HFFc6 (cell line): ENCODE results near the gene IMPACT. TPM values are rescaled to one million over a fixed set of nuclear protein-coding genes. Genes with fewer than 3 reads are reported as not detected.

ENCODE experiments used
- DNase-seq: peaks from one replicate; pipeline ENCODE4 v3.0.0-alpha.2; 2018
- H3K27ac Mint-ChIP-seq: 2 replicates; pipeline ENCODE4 v1.8.0; 2020; ENCODE audit warnings: mild to moderate bottlenecking, mixed read lengths
- H3K27me3 Mint-ChIP-seq: 2 replicates; pipeline ENCODE4 v1.8.0; 2021; ENCODE audit warnings: mild to moderate bottlenecking, moderate library complexity, mixed read lengths; ENCODE audit not compliant: insufficient read depth
- H3K36me3 Mint-ChIP-seq: 2 replicates; pipeline ENCODE4 v1.8.0; 2021; ENCODE audit warnings: low read depth, mixed read lengths
- H3K4me1 Mint-ChIP-seq: 2 replicates; pipeline ENCODE4 v1.8.0; 2020; ENCODE audit warnings: low read depth, mixed read lengths
- H3K4me3 Mint-ChIP-seq: 2 replicates; pipeline ENCODE4 v1.8.0; 2020; ENCODE audit warnings: mild to moderate bottlenecking, moderate library complexity, mixed read lengths
- H3K9me3 Mint-ChIP-seq: 2 replicates; pipeline ENCODE4 v1.8.0; 2020; ENCODE audit warnings: mild to moderate bottlenecking, mixed read lengths
- CTCF ChIP-seq: fragments of 200-600 bp; sonication (generic); IDR thresholded peaks from 2 replicates; pipeline ENCODE4 v1.5.0; 2021; ENCODE audit warnings: antibody characterized with exemption, mild to moderate bottlenecking
- total RNA-seq, 6 experiments: library from RNA; stranded (reverse); fragmentation: NEBNext Ultra II Directional; extraction: Animal tissue kit (Norgen Biotek cat#: 25700); gene quantifications; 2 replicates in 1 of 6; 3 replicates in 5 of 6; pipeline ENCODE4 v1.2.3, GENCODE V29; 2021

The IMPACT gene
- total RNA-seq, 6 experiments from 2014 or later = 37.5 to 49.6 (median 45.6) TPM

DNA sequence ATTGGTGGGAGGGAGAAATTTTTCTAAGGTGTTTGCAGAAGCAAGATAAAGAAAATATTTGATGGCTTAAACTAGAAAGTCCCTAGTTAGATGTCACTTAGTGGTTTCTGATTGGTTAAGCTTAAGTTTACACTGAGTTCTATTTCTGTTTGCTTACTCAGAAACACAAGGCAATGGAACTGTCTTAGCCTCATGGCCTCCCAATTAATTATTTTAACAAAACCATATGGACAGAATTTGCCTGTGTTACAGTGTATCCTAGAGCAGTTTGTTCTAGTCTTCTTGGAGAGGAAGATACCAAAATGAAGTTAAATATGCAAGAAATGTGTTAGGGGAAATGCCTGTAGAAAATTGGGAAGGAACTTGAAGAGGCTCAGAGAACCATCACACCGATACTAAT lies 4.6 kb upstream of the IMPACT start:
- H3K4me3 Mint-ChIP-seq = no peak overlapping the region
- H3K27ac Mint-ChIP-seq = no peak overlapping the region
- H3K36me3 Mint-ChIP-seq = peaks cover 10% of the 10 kb centered on the region
- H3K27me3 Mint-ChIP-seq = peaks cover 9% of the 10 kb centered on the region
- no peak for DNase-seq
- 0 out of 2 replicates have a peak, but pooled peaks cover 9% of the 10 kb centered on the region for H3K9me3 Mint-ChIP-seq
- TF ChIP-seq CTCF = no peak
- peaks cover 21% of the 10 kb centered on the region for H3K4me1 Mint-ChIP-seq

DNA sequence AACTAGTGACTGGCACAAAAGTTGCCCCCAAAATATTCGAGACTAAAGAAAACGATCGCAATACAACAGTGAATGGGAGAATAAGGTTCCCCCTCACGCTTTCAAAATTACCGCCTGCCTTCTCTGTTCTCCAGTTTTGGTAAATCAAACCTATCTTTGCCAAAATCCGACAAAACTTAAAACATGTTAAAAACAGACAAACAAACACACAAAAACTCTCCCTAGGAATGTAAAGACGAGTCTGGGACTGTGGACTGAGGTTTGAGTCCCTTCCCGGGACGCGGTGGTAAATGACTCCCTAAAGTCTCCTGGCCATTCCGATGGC lies 435 bp upstream of the IMPACT start:
- Mint-ChIP-seq H3K9me3 (0 out of 2 replicates have a peak, but pooled peaks cover 9% of the 10 kb centered on the region), H3K4me3 (peak overlapping the region; percentile 86), H3K4me1 (peaks cover 41% of the 10 kb centered on the region), H3K27me3 (no peaks in the 10 kb centered on the region; the same call in 1 of the 2 replicates), H3K27ac (peak overlapping the region; percentile 82), H3K36me3 (peaks cover 22% of the 10 kb centered on the region)
- TF ChIP-seq CTCF = no peak
- DNase-seq = no peak

GRCh38 chr18:24427484-24427883 lies 1.0 kb downstream of the IMPACT start:
- no peak for DNase-seq
- peaks cover 27% of the 10 kb centered on the region for H3K36me3 Mint-ChIP-seq
- TF ChIP-seq CTCF = no peak
- peak overlapping the region; percentile 96 for H3K27ac Mint-ChIP-seq
- H3K9me3 Mint-ChIP-seq = 0 out of 2 replicates have a peak, but pooled peaks cover 9% of the 10 kb centered on the region
- peak overlapping the region; percentile 95 for H3K4me3 Mint-ChIP-seq
- no peaks in the 10 kb centered on the region; the same call in 1 of the 2 replicates for H3K27me3 Mint-ChIP-seq
- peaks cover 29% of the 10 kb centered on the region for H3K4me1 Mint-ChIP-seq

DNA sequence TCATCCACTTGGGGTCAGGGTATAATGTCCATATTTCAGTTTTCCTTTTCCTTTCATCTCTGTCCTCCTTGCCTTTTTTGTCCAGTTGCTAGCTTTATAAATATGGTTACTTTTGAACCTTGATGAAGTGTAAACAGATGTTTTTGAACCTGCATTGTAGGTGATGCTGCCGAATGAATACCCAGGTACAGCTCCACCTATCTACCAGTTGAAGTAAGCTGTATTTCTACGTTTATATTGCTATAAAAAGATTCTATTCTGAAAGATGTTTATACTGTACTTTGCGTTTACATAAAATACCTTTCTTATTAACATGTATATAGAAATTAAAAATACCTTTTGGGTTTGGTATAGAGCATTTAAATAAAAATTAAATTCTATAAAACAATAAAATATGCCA lies 2.2 kb downstream of the IMPACT start:
- TF ChIP-seq CTCF = peak; percentile 55
- H3K36me3 Mint-ChIP-seq = peaks cover 32% of the 10 kb centered on the region
- no peak for DNase-seq
- 0 out of 2 replicates have a peak, but pooled peaks cover 9% of the 10 kb centered on the region for H3K9me3 Mint-ChIP-seq
- H3K4me1 Mint-ChIP-seq = peaks cover 29% of the 10 kb centered on the region
- H3K27me3 Mint-ChIP-seq = no peaks in the 10 kb centered on the region; the same call in 1 of the 2 replicates
- H3K4me3 Mint-ChIP-seq = peak overlapping the region; percentile 95; the same call in 1 of the 2 replicates
- no peak overlapping the region for H3K27ac Mint-ChIP-seq

- peaks cover 29% of the 10 kb centered on the region for H3K4me1 Mint-ChIP-seq
- H3K27ac Mint-ChIP-seq = no peak overlapping the region
- H3K36me3 Mint-ChIP-seq = peaks cover 32% of the 10 kb centered on the region
- no peak overlapping the region for H3K4me3 Mint-ChIP-seq
- no peaks in the 10 kb centered on the region for H3K27me3 Mint-ChIP-seq
- H3K9me3 Mint-ChIP-seq = 0 out of 2 replicates have a peak, but pooled peaks cover 9% of the 10 kb centered on the region
- TF ChIP-seq CTCF = no peak
- DNase-seq = no peak
Observed at GRCh38 chr18:24429188-24429587, 2.7 kb downstream of the IMPACT start.

GRCh38 chr18:24432618-24433017 lies 6.1 kb downstream of the IMPACT start:
- no peak for DNase-seq
- no peaks in the 10 kb centered on the region for H3K9me3 Mint-ChIP-seq
- H3K4me1 Mint-ChIP-seq = peaks cover 13% of the 10 kb centered on the region
- H3K27me3 Mint-ChIP-seq = no peaks in the 10 kb centered on the region
- no peak overlapping the region for H3K4me3 Mint-ChIP-seq
- peaks cover 22% of the 10 kb centered on the region for H3K36me3 Mint-ChIP-seq
- TF ChIP-seq CTCF = no peak
- H3K27ac Mint-ChIP-seq = no peak overlapping the region
